ENCODE data around the gene FAM114A1. TPM values are rescaled to one million over a fixed set of nuclear protein-coding genes. Genes with fewer than 3 reads are reported as not detected.

The FAM114A1 gene
- 25.3 TPM for total RNA-seq
- long read RNA-seq, partial matches to known transcripts: 1 of 10 reads
- long read RNA-seq, other reads (novel, unspliced or antisense): 8 of 10 reads

- peak; percentile 98 for ATAC-seq
- intact Hi-C loops (cut with DNase I): no loop called here
These were observed at the start of gene FAM114A1 for GRCh38 chr4:38867478-38868058. FAM114A1 (plus strand) TSS chr4:38867806; CDS start chr4:38878079, 10,273 bp downstream.

DNA sequence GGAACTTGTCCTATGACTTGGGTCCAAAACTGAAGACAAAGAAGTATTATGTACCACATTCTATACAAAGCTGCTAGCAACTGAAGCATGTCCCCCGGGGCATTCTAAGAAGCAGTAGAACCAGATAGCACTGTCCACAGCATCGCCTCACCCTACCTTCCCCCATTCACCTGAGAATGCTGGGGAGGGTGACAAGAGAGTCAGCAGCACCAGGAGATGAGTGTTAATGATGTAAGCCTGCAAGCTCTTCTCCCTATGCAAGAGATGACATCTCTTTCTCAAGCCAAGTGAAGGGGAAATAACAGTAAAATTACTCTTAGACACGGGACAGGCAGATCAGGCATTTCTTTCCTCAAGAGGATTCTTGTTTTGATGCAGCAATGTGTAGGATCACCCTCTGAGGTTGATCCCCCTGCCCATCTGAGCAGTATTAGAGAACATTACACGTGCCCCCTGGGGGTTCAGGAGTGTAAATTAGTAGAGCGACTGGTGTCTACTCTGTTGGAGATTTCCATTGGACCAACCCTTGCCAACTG is 49.1 kb upstream of the FAM114A1 start:
- DNase-seq (ENCODE audit: missing footprints): no peak
- intact Hi-C loops (cut with DNase I): no loop called here
- ATAC-seq: no peak

More at GRCh38 chr4:38867478-38868058, at the start of gene FAM114A1:
- DNase-seq (ENCODE audit: missing footprints): peak; percentile 92

DNA sequence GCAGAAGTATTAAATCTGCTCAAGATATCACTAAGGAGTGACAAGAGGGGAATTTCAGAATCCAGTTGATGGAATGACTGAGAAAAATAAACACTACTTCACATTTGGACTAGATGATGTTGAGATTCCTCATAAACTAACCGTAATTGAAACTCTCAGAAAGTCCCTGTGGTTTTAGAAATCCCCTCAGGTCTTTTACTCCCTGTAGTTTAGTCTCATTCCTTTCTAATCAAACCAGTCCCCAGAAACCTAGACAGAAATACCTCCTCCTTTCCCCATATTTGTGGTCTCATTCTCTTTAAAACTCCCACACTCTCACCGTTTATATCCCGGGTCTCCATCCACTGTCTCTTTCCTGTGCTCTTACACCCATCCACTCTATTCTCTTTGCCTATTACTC is 48.0 kb upstream of the FAM114A1 start:
- intact Hi-C loops (cut with DNase I): no loop called here
- no peak for ATAC-seq

DNA sequence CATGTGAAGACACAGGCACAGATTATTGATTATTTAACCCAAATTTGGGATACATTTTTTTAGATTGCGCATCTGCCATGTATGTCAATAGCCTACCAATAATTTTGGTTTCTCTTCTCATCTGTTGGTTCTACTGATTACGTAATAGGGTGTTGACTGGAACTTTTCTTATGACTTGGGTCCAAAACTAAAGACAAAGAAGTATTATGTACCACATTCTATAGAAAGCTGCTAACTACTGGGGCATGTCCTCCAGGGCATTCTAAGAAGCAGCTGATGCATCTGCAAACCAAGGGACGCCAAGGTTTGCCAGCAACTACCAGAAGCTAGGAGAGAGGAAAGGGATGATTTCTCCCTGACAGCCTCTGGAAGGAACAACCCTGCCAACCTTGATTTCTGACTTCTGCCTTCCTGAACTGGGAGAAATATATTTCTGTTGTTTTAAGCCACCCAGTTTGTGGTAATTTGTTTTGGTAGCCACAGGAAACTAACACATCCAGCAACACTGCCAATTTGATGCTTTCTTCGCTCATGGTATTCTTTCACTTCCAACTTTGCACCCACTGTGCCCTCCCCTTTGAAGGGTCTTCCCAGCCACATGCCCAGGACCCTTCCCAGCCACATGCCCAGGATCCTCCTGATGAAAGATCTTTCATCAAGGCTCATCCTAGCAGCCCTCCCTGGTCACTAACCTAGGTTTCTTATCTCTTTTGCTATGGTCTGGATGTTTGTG is 47.1 kb upstream of the FAM114A1 start:
- no peak for ATAC-seq
- no peak for DNase-seq (ENCODE audit: missing footprints)

More for the DNA sequence above, 48.0 kb upstream of the FAM114A1 start:
- no peak for DNase-seq (ENCODE audit: missing footprints)

GRCh38 chr4:38821739-38822138 is 45.9 kb upstream of the FAM114A1 start:
- ATAC-seq (no peak), DNase-seq (ENCODE audit: missing footprints) (no peak)
- intact Hi-C loops (cut with DNase I): no loop called here

More for the DNA sequence above, 47.1 kb upstream of the FAM114A1 start:
- intact Hi-C loops (cut with DNase I): no loop called here

DNA sequence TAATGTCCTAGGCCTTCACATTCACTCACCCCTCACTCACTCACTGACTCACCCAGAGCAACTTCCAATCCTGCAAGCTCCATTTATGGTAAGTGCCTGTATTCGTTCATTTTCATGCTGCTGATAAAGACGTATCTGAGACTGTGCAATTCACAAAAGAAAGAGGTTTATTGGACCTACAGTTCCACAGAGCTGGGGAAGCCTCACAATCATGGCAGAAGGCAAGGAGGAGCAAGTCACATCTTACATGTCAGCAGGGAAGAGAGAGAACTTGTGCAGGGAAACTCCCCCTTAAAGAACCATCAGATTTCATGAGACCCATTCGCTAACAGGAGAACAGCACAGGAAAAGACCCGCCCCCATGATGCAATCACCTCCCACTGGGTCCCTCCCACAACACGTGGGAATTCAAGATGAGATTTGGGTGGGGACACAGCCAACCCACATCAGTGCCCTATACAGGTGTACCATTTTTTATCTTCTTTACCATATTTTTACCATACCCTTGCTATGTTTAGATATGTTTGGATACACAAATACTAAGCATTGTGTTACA is 44.8 kb upstream of the FAM114A1 start:
- ATAC-seq: no peak
- intact Hi-C loops (cut with DNase I): no loop called here
- no peak for DNase-seq (ENCODE audit: missing footprints)

GRCh38 chr4:38823766-38824165 is 43.8 kb upstream of the FAM114A1 start:
- ATAC-seq (no peak), DNase-seq (ENCODE audit: missing footprints) (no peak)
- intact Hi-C loops (cut with DNase I): no loop called here

- ATAC-seq (no peak), DNase-seq (ENCODE audit: missing footprints) (no peak)
- intact Hi-C loops (cut with DNase I): no loop called here
These were observed 38.4 kb upstream of the FAM114A1 start for GRCh38 chr4:38829237-38829636.

DNA sequence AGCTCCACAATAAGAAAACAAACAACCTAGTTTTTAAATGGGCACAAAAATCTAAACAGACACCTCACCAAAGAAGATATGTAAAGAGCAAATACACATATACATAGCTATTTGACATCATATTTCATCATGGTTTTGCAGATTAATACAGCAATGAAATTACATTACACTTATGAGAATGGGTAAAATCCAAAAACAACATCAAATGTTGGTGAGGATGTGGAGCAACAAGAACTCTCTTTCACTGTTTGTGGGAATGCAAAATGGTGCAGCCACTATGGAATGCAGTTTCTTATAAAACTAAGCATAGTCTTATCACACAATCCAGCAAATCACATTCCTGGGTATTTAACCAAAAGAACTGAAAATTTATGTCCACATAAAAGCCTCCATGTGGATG is 36.0 kb upstream of the FAM114A1 start:
- no peak for ATAC-seq

GRCh38 chr4:38832206-38832605 is 35.4 kb upstream of the FAM114A1 start:
- intact Hi-C loops (cut with DNase I): no loop called here
- DNase-seq (ENCODE audit: missing footprints): no peak
- no peak for ATAC-seq

More for the DNA sequence above, 36.0 kb upstream of the FAM114A1 start:
- intact Hi-C loops (cut with DNase I): no loop called here
- DNase-seq (ENCODE audit: missing footprints): no peak

- ATAC-seq: no peak
- DNase-seq (ENCODE audit: missing footprints): no peak
- intact Hi-C loops (cut with DNase I): no loop called here
These were observed 34.7 kb upstream of the FAM114A1 start for GRCh38 chr4:38832624-38833528.

DNA sequence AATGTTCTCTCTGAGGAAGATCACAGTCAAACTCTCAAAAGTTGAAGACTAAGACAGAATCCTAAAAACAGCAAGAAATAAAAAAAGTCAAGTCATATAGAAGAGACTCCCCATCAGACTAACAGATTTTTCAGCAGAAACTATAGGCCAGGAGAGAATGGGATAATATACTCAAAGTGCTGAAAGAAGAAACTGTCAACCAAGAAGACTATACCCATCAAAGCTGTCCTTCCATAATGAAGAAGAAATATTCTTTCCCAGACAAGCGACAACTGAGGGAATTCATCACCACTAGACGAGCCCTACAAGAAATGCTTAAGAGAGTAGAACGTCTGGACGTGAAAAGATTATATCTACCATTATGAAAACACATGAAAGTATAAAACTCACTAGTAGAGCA is 33.0 kb upstream of the FAM114A1 start:
- no peak for DNase-seq (ENCODE audit: missing footprints)
- intact Hi-C loops (cut with DNase I): no loop called here
- ATAC-seq: no peak

GRCh38 chr4:38837334-38837733 is 30.3 kb upstream of the FAM114A1 start:
- DNase-seq (ENCODE audit: missing footprints) (no peak), ATAC-seq (no peak)
- intact Hi-C loops (cut with DNase I): no loop called here

DNA sequence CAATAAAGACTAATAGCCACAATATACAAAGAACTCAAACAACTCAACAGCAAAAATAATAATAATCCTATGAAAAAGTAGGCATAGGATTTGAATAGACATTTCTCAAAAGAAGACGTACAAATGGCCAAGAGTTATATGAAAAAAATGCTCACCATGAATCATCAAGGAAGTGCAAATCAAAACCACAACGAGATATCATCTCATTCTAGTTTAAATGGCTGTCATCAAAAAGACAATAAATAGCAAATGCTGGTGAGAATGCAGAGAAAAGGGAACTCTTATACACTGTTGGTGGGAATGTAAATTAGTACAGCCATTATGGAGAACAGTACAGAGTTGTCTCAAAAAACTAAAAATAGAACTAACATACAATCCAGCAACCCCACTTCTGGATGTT is 29.8 kb upstream of the FAM114A1 start:
- intact Hi-C loops (cut with DNase I): no loop called here
- no peak for ATAC-seq

DNA sequence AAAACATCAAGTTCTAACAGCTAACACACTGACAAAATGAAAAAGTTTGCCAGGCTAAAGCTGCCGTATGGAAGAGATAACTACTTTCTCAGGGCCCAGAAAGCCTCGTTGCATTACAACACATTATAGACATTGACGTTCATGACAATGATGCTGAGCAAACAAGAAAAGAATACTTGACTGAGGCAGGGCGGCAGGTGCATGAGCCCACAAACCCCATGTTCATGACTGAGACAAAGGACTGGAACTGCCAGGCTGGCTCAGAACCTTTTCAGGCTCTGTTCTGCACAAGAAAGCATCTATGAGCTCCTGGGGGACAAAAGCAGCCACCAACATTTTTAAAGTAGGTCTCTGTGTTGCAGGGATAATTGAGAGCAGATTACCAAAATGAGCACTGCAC is 24.6 kb upstream of the FAM114A1 start:
- intact Hi-C loops (cut with DNase I): no loop called here
- DNase-seq (ENCODE audit: missing footprints): no peak
- ATAC-seq: no peak

More for the DNA sequence above, 29.8 kb upstream of the FAM114A1 start:
- DNase-seq (ENCODE audit: missing footprints): no peak

GRCh38 chr4:38846015-38846414 is 21.6 kb upstream of the FAM114A1 start:
- ATAC-seq: no peak
- no peak for DNase-seq (ENCODE audit: missing footprints)
- intact Hi-C loops (cut with DNase I): no loop called here

- ATAC-seq (no peak), DNase-seq (ENCODE audit: missing footprints) (no peak)
- intact Hi-C loops (cut with DNase I): no loop called here
These were observed 12.1 kb upstream of the FAM114A1 start for GRCh38 chr4:38855466-38855865.

GRCh38 chr4:38856046-38856445 is 11.6 kb upstream of the FAM114A1 start:
- intact Hi-C loops (cut with DNase I): loop anchor here (2.0 kb wide), 1 partner anchor 97 kb away; no protein-coding TSS in a partner anchor
- DNase-seq (ENCODE audit: missing footprints) (no peak), ATAC-seq (no peak)
